H9 (cell line): ENCODE measurements around the gene BPIFB6. TPM values are rescaled to one million over a fixed set of nuclear protein-coding genes. Genes with fewer than 3 reads are reported as not detected.

Experiments used
- DNase-seq: peaks from one replicate; pipeline ENCODE4 v3.0.0-alpha.2; 2017
- H2AFZ ChIP-seq: one replicate; pipeline ENCODE4 v1.6.1; 2013; ENCODE audit warnings: mild to moderate bottlenecking, low read length, control low read depth, moderate library complexity
- H2AK5ac ChIP-seq: 2 replicates; pipeline ENCODE4 v1.6.1; 2013; ENCODE audit warnings: low read length, control low read depth, mixed read lengths; ENCODE audit not compliant: insufficient read length
- H2BK120ac ChIP-seq: one replicate; pipeline ENCODE4 v1.6.1; 2013; ENCODE audit warnings: low read depth, mild to moderate bottlenecking, low read length, control low read depth, inconsistent platforms; ENCODE audit not compliant: poor library complexity, severe bottlenecking
- H2BK12ac ChIP-seq: 2 replicates; pipeline ENCODE4 v1.6.1; 2013; ENCODE audit warnings: low read length, control low read depth, mixed read lengths, low read depth; ENCODE audit not compliant: insufficient read length
- H2BK15ac ChIP-seq: 2 replicates; pipeline ENCODE4 v1.6.1; 2013; ENCODE audit warnings: low read depth, low read length, control low read depth
- H2BK20ac ChIP-seq: one replicate; pipeline ENCODE4 v1.6.1; 2013; ENCODE audit warnings: low read depth, mild to moderate bottlenecking, low read length, control low read depth, inconsistent platforms; ENCODE audit not compliant: poor library complexity, severe bottlenecking
- H2BK5ac ChIP-seq: 2 replicates; pipeline ENCODE4 v1.6.1; 2013; ENCODE audit warnings: low read length, control low read depth, mixed read lengths; ENCODE audit not compliant: insufficient read length
- H3K14ac ChIP-seq: 2 replicates; pipeline ENCODE4 v1.6.1; 2013; ENCODE audit warnings: low read length, control low read depth; ENCODE audit not compliant: insufficient read depth
- H3K18ac ChIP-seq: 2 replicates; pipeline ENCODE4 v1.6.1; 2013; ENCODE audit warnings: low read depth, mild to moderate bottlenecking, mixed read lengths, low read length, control low read depth; ENCODE audit not compliant: insufficient read length
- H3K23ac ChIP-seq: 2 replicates; pipeline ENCODE4 v1.6.1; 2013; ENCODE audit warnings: low read length, control low read depth, mixed read lengths, low read depth; ENCODE audit not compliant: insufficient read length
- H3K23me2 ChIP-seq: 2 replicates; pipeline ENCODE4 v1.6.1; 2013; ENCODE audit warnings: low read depth, mild to moderate bottlenecking, mixed read lengths, low read length, control low read depth; ENCODE audit not compliant: insufficient read length, poor library complexity, severe bottlenecking
- H3K27ac ChIP-seq: 2 replicates; pipeline ENCODE4 v1.5.1; 2013; ENCODE audit warnings: low read length, control low read depth, mixed read lengths, low read depth; ENCODE audit not compliant: insufficient read length
- H3K27me3 ChIP-seq: 2 replicates; pipeline ENCODE4 v1.6.1; 2013; ENCODE audit warnings: low read length, control low read depth, inconsistent platforms; ENCODE audit not compliant: insufficient read depth
- H3K4ac ChIP-seq: 2 replicates; pipeline ENCODE4 v1.6.1; 2013; ENCODE audit warnings: low read depth, mild to moderate bottlenecking, control low read depth, inconsistent platforms, low read length, moderate library complexity
- H3K4me1 ChIP-seq: 2 replicates; pipeline ENCODE4 v1.6.1; 2013; ENCODE audit warnings: low read length, control low read depth, inconsistent platforms; ENCODE audit not compliant: insufficient read depth
- H3K4me2 ChIP-seq: 2 replicates; pipeline ENCODE4 v1.6.1; 2013; ENCODE audit warnings: low read length, control low read depth, mixed read lengths; ENCODE audit not compliant: insufficient read length, insufficient read depth
- H3K56ac ChIP-seq: 2 replicates; pipeline ENCODE4 v1.6.1; 2013; ENCODE audit warnings: low read depth, mild to moderate bottlenecking, mixed read lengths, low read length, control low read depth; ENCODE audit not compliant: insufficient read length
- H3K79me1 ChIP-seq: 2 replicates; pipeline ENCODE4 v1.6.1; 2013; ENCODE audit warnings: low read depth, mild to moderate bottlenecking, moderate library complexity, low read length, control low read depth, inconsistent platforms; ENCODE audit not compliant: insufficient read depth, poor library complexity, severe bottlenecking
- H3K79me2 ChIP-seq: 2 replicates; pipeline ENCODE4 v1.6.1; 2013; ENCODE audit warnings: low read length, control low read depth, inconsistent platforms; ENCODE audit not compliant: insufficient read depth
- H3K9ac ChIP-seq: 2 replicates; pipeline ENCODE4 v1.6.1; 2013; ENCODE audit warnings: low read length, control low read depth, mixed read lengths; ENCODE audit not compliant: insufficient read length; ENCODE audit errors: extremely low read depth
- H3K9me3 ChIP-seq: one replicate; pipeline ENCODE4 v1.6.1; 2013; ENCODE audit warnings: low read depth, low read length, inconsistent platforms; ENCODE audit not compliant: control insufficient read depth
- H3T11ph ChIP-seq: one replicate; pipeline ENCODE4 v1.6.1; 2013; ENCODE audit warnings: mild to moderate bottlenecking, low read length, control low read depth, inconsistent platforms
- H4K20me1 ChIP-seq: one replicate; pipeline ENCODE4 v1.6.1; 2013; ENCODE audit not compliant: control insufficient read depth, insufficient read length, insufficient read depth
- H4K5ac ChIP-seq: 2 replicates; pipeline ENCODE4 v1.6.1; 2013; ENCODE audit warnings: low read depth, mild to moderate bottlenecking, mixed read lengths, low read length, control low read depth; ENCODE audit not compliant: insufficient read length
- H4K8ac ChIP-seq: replicated peaks from 2 replicates; pipeline ENCODE4 v1.6.1; 2013; ENCODE audit warnings: low read length, control low read depth, mixed read lengths, low read depth; ENCODE audit not compliant: insufficient read length
- H4K91ac ChIP-seq: 2 replicates; pipeline ENCODE4 v1.6.1; 2013; ENCODE audit warnings: low read depth, mild to moderate bottlenecking, moderate library complexity, mixed read lengths, low read length, control low read depth; ENCODE audit not compliant: insufficient read length
- H3K27ac Mint-ChIP-seq, 3 experiments: 2 replicates in 2 of 3; 3 replicates in 1 of 3; pipeline ENCODE4 v1.8.0; 2020 to 2021; ENCODE audit warnings: mixed read lengths in 3 of 3, mild to moderate bottlenecking in 1 of 3, moderate library complexity in 1 of 3
- H3K27me3 Mint-ChIP-seq: 2 replicates; pipeline ENCODE4 v1.8.0; 2021; ENCODE audit warnings: low read depth, mild to moderate bottlenecking, moderate library complexity, mixed read lengths
- H3K36me3 Mint-ChIP-seq, 3 experiments: 2 replicates in 2 of 3; 3 replicates in 1 of 3; pipeline ENCODE4 v1.8.0; 2020 to 2021; ENCODE audit warnings: low read depth in 3 of 3, mixed read lengths in 3 of 3; ENCODE audit not compliant: insufficient read depth in 1 of 3
- H3K4me1 Mint-ChIP-seq, 2 experiments: 2 replicates each; pipeline ENCODE4 v1.8.0; 2020; ENCODE audit warnings: mixed read lengths in 2 of 2
- H3K4me3 Mint-ChIP-seq, 2 experiments: 2 replicates in 1 of 2; 3 replicates in 1 of 2; pipeline ENCODE4 v1.8.0; 2020 to 2021; ENCODE audit warnings: mild to moderate bottlenecking in 2 of 2, mixed read lengths in 2 of 2, moderate library complexity in 1 of 2
- H3K9me3 Mint-ChIP-seq, 2 experiments: 2 replicates in 1 of 2; 3 replicates in 1 of 2; pipeline ENCODE4 v1.8.0; 2020; ENCODE audit warnings: mild to moderate bottlenecking in 2 of 2, mixed read lengths in 2 of 2, moderate library complexity in 1 of 2
- CTCF ChIP-seq: fragments of 200-600 bp; sonication (generic); conservative IDR thresholded peaks from 3 replicates; pipeline ENCODE4 v1.8.0; 2021; ENCODE audit warnings: antibody characterized with exemption, mild to moderate bottlenecking
- WGBS: extraction: QIAGEN DNeasy Blood & Tissue Kit; methylation state at CpG from one replicate; pipeline ENCODE4 v1.1.7; 2013; ENCODE audit warnings: missing lambda C conversion rate, low lambda C conversion rate, mixed read lengths; ENCODE audit not compliant: insufficient read length; ENCODE audit errors: extremely low coverage; 5-methylcytosine and 5-hydroxymethylcytosine counted together
- total RNA-seq: library from RNA; stranded (reverse); gene quantifications from 2 replicates; pipeline ENCODE4 v1.2.1, GENCODE V29; 2021

The BPIFB6 gene
- total RNA-seq, 1 experiment from 2014 or later = not detected

GRCh38 chr20:32993496-32994050, 37.9 kb upstream of the BPIFB6 start:
- Histone ChIP-seq H3K79me1 (no peaks in the 10 kb centered on the region), H3K9ac (no peak overlapping the region), H2AFZ (no peak overlapping the region)

More at GRCh38 chr20:32993496-32994050, 37.9 kb upstream of the BPIFB6 start:
- Histone ChIP-seq H3K9me3 (no peaks in the 10 kb centered on the region), H4K5ac (no peak overlapping the region), H4K20me1 (no peaks in the 10 kb centered on the region), H4K91ac (no peak overlapping the region), H2BK5ac (no peak overlapping the region), H3K18ac (no peak overlapping the region), H3K23me2 (no peaks in the 10 kb centered on the region), H2BK20ac (no peak overlapping the region), H2AK5ac (no peak overlapping the region), H3K27ac (no peak overlapping the region), H4K8ac (no peak overlapping the region), H3K4ac (no peak overlapping the region), H3T11ph (no peak overlapping the region), H3K14ac (no peak overlapping the region), H3K4me1 (no peaks in the 10 kb centered on the region), H3K23ac (no peak overlapping the region), H3K4me2 (no peak overlapping the region), H3K56ac (no peak overlapping the region), H2BK15ac (no peak overlapping the region), H2BK12ac (no peak overlapping the region), H2BK120ac (no peak overlapping the region), H3K27me3 (no peaks in the 10 kb centered on the region), H3K79me2 (no peaks in the 10 kb centered on the region)
- H3K4me3 Mint-ChIP-seq = no peak overlapping the region
- no peak for DNase-seq
- H3K4me1 Mint-ChIP-seq = no peaks in the 10 kb centered on the region
- no peak overlapping the region for H3K27ac Mint-ChIP-seq
- peaks cover 3% of the 10 kb centered on the region for H3K27me3 Mint-ChIP-seq
- no peak for TF ChIP-seq CTCF
- H3K36me3 Mint-ChIP-seq = no peaks in the 10 kb centered on the region
- H3K9me3 Mint-ChIP-seq = no peaks in the 10 kb centered on the region
- WGBS = no CpG with 5 or more reads among the region's 8 CpGs
